ENCODE results near the gene WDR59. TPM values are rescaled to one million over a fixed set of nuclear protein-coding genes. Genes with fewer than 3 reads are reported as not detected.
A peak's percentile ranks its signal among the peaks of the same experiment; 100 is the strongest.

Gene WDR59
- total and polyA plus RNA-seq, 2 experiments from 2014 or later, result 38.7 to 54.5 TPM

DNA sequence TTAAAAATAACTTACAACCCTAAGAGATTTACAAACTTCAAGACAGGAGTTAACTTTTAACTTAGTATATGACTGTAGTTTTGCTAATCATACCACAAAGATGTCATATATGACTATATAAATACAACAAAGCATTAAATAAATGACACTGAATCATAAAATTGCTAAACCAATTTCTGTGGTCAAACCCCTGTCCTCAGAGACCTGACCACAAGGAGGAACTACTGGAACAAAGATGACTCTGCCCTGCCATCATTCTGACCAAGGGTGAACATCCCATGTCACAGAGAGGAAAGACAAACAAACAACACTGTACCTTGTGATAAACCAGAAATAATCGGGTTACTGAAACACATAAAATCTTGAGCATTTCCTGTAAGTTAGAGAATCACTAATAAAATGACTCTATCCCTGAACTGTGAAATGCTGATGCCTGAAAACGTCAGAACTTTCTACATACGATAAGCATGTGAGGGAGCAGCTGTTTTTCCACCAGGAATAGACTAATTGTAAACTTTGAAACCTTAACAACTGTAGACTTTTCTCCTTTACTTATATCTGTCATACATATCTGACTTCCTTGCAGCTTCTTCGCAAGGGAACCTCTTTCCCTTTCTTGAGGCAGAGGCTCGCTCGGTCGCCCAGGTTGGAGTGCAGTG lies 47.9 kb downstream of the WDR59 start:
- H4K20me1 ChIP-seq (replicated peaks; ENCODE audit: insufficient read depth), result no peaks in the 10 kb centered on the region
- peaks cover 56% of the 10 kb centered on the region for H3K36me3 Mint-ChIP-seq (ENCODE audit: low read depth)
- no peak overlapping the region for H2AFZ ChIP-seq

DNA sequence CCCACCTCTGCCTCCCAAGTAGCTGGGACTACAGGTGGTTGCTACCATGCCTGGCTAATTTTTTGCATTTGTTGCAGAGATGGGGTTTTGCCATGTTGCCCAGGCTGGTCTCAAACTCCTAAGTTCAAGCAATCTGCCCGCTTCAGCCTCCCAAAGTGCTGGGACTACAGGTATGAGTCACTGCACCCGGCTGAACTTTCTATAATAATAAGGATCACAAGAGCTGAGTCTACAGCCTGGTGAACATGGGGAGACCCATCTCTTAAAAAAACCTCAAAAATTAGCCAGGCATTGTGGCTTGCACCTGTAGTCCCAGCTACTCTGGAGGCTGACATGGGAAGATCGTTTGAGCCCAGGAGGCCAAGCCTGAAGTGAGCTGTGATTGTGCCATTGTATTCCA lies 53.5 kb downstream of the WDR59 start:
- no peak overlapping the region for H3K4me3 Mint-ChIP-seq
- H3K36me3 ChIP-seq (ENCODE audit: insufficient read depth), result peaks cover 14% of the 10 kb centered on the region
- H3K4me1 Mint-ChIP-seq, result no peaks in the 10 kb centered on the region
- peaks cover 2% of the 10 kb centered on the region for H3K27me3 Mint-ChIP-seq (ENCODE audit: insufficient read depth, low read depth, poor library complexity)
- DNase-seq (ENCODE audit: low spot score), result no peak
- no peak overlapping the region for H3K27ac ChIP-seq (ENCODE audit: low read depth)
- no peaks in the 10 kb centered on the region for H3K79me2 ChIP-seq (replicated peaks; ENCODE audit: insufficient read depth)
- no peak overlapping the region for H2AFZ ChIP-seq
- H3K4me1 ChIP-seq (ENCODE audit: insufficient read depth), result no peaks in the 10 kb centered on the region
- no peak overlapping the region for H3K4me3 ChIP-seq
- H3F3A ChIP-seq (replicated peaks; ENCODE audit: low read depth), result no peaks in the 10 kb centered on the region
- H3K36me3 Mint-ChIP-seq (ENCODE audit: low read depth), result peaks cover 28% of the 10 kb centered on the region
- no peak overlapping the region for H3K27ac Mint-ChIP-seq
- H3K9me3 Mint-ChIP-seq, result no peaks in the 10 kb centered on the region
- ATAC-seq, result no peak
- H3K9me2 ChIP-seq (ENCODE audit: insufficient read depth), result no peaks in the 10 kb centered on the region
- H4K20me1 ChIP-seq (replicated peaks; ENCODE audit: insufficient read depth), result peaks cover 8% of the 10 kb centered on the region; the same call in 1 of the 2 replicates
- no peaks in the 10 kb centered on the region for H3K27me3 ChIP-seq (ENCODE audit: insufficient read depth)
- H3K4me2 ChIP-seq, result no peak overlapping the region
- no peak for TF ChIP-seq EZH2phosphoT487 (IDR thresholded peaks at IDR 0.05; ENCODE audit: unreplicated experiment)
- TF ChIP-seq, protein P1, sequence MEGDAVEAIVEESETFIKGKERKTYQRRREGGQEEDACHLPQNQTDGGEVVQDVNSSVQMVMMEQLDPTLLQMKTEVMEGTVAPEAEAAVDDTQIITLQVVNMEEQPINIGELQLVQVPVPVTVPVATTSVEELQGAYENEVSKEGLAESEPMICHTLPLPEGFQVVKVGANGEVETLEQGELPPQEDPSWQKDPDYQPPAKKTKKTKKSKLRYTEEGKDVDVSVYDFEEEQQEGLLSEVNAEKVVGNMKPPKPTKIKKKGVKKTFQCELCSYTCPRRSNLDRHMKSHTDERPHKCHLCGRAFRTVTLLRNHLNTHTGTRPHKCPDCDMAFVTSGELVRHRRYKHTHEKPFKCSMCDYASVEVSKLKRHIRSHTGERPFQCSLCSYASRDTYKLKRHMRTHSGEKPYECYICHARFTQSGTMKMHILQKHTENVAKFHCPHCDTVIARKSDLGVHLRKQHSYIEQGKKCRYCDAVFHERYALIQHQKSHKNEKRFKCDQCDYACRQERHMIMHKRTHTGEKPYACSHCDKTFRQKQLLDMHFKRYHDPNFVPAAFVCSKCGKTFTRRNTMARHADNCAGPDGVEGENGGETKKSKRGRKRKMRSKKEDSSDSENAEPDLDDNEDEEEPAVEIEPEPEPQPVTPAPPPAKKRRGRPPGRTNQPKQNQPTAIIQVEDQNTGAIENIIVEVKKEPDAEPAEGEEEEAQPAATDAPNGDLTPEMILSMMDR (conservative IDR thresholded peaks at IDR 0.05; ENCODE audit: low read depth in 2 of 2), result no peak
- TF ChIP-seq, protein P2, sequence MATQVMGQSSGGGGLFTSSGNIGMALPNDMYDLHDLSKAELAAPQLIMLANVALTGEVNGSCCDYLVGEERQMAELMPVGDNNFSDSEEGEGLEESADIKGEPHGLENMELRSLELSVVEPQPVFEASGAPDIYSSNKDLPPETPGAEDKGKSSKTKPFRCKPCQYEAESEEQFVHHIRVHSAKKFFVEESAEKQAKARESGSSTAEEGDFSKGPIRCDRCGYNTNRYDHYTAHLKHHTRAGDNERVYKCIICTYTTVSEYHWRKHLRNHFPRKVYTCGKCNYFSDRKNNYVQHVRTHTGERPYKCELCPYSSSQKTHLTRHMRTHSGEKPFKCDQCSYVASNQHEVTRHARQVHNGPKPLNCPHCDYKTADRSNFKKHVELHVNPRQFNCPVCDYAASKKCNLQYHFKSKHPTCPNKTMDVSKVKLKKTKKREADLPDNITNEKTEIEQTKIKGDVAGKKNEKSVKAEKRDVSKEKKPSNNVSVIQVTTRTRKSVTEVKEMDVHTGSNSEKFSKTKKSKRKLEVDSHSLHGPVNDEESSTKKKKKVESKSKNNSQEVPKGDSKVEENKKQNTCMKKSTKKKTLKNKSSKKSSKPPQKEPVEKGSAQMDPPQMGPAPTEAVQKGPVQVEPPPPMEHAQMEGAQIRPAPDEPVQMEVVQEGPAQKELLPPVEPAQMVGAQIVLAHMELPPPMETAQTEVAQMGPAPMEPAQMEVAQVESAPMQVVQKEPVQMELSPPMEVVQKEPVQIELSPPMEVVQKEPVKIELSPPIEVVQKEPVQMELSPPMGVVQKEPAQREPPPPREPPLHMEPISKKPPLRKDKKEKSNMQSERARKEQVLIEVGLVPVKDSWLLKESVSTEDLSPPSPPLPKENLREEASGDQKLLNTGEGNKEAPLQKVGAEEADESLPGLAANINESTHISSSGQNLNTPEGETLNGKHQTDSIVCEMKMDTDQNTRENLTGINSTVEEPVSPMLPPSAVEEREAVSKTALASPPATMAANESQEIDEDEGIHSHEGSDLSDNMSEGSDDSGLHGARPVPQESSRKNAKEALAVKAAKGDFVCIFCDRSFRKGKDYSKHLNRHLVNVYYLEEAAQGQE (IDR thresholded peaks at IDR 0.05; ENCODE audit: unreplicated experiment), result no peak
- TF ChIP-seq ZNF114 (CRISPR knock-in tag; IDR thresholded peaks at IDR 0.05), result no peak
- TF ChIP-seq NANOG (IDR thresholded peaks at IDR 0.05; ENCODE audit: borderline replicate concordance), result no peak
- TF ChIP-seq CREB1 (CRISPR knock-in tag; IDR thresholded peaks at IDR 0.05; ENCODE audit: low read depth), result no peak
- no peak for TF ChIP-seq ZNF331 (CRISPR knock-in tag; IDR thresholded peaks at IDR 0.05; ENCODE audit: low read depth)

More for the DNA sequence above, 47.9 kb downstream of the WDR59 start:
- Mint-ChIP-seq H3K4me1 (no peaks in the 10 kb centered on the region), H3K4me3 (no peak overlapping the region), H3K27me3 (ENCODE audit: insufficient read depth, low read depth, poor library complexity) (peaks cover 5% of the 10 kb centered on the region), H3K27ac (no peak overlapping the region), H3K9me3 (no peaks in the 10 kb centered on the region)
- H3F3A ChIP-seq (replicated peaks; ENCODE audit: low read depth), result no peaks in the 10 kb centered on the region
- no peak for TF ChIP-seq ZNF331 (CRISPR knock-in tag; IDR thresholded peaks at IDR 0.05; ENCODE audit: low read depth)
- no peak for TF ChIP-seq NANOG (IDR thresholded peaks at IDR 0.05; ENCODE audit: borderline replicate concordance)
- TF ChIP-seq, protein P1 (conservative IDR thresholded peaks at IDR 0.05; ENCODE audit: low read depth in 2 of 2), result 0 out of 4 replicates have a peak, but pooled peaks of 1 of the 2 experiments have one; percentile 1
- TF ChIP-seq STAT1 (IDR thresholded peaks at IDR 0.05; ENCODE audit: unreplicated experiment), result no peak
- TF ChIP-seq CREB1 (CRISPR knock-in tag; IDR thresholded peaks at IDR 0.05; ENCODE audit: low read depth), result no peak
- TF ChIP-seq, protein P2 (IDR thresholded peaks at IDR 0.05; ENCODE audit: unreplicated experiment), result no peak
- peaks cover 22% of the 10 kb centered on the region for H3K36me3 ChIP-seq (ENCODE audit: insufficient read depth)
- H3K27ac ChIP-seq (ENCODE audit: low read depth), result no peak overlapping the region; the same call in 1 of the 2 replicates
- H3K4me1 ChIP-seq (ENCODE audit: insufficient read depth), result no peaks in the 10 kb centered on the region
- H3K9me2 ChIP-seq (ENCODE audit: insufficient read depth), result no peaks in the 10 kb centered on the region
- H3K4me2 ChIP-seq, result no peak overlapping the region
- DNase-seq (ENCODE audit: low spot score), result no peak
- no peaks in the 10 kb centered on the region for H3K27me3 ChIP-seq (ENCODE audit: insufficient read depth)
- H3K79me2 ChIP-seq (replicated peaks; ENCODE audit: insufficient read depth), result no peaks in the 10 kb centered on the region
- H3K4me3 ChIP-seq, result no peak overlapping the region
- no peak for ATAC-seq
